Smooth muscle cell (in vitro differentiated cells): Measurements from ENCODE around the gene COL4A2. TPM values are rescaled to one million over a fixed set of nuclear protein-coding genes. Genes with fewer than 3 reads are reported as not detected.

ENCODE experiments used
- DNase-seq: peaks from one replicate; lab custom pipeline; 2025; ENCODE audit not compliant: unreplicated experiment; lab: John Stamatoyannopoulos, UW
- H2AFZ ChIP-seq: fragments of 200-600 bp; sonication (generic); 2 replicates; pipeline ENCODE4 v1.6.0; 2016; ENCODE audit warnings: antibody characterized with exemption, low read depth, mild to moderate bottlenecking
- H3F3A ChIP-seq: fragments of 200-600 bp; sonication (generic); 2 replicates; pipeline ENCODE4 v1.6.0; 2017; ENCODE audit warnings: antibody characterized with exemption, low read depth
- H3K27ac ChIP-seq: fragments of 200-600 bp; sonication (generic); 2 replicates; pipeline ENCODE4 v1.5.1; 2016; ENCODE audit warnings: low read depth, mild to moderate bottlenecking
- H3K27me3 ChIP-seq: fragments of 200-600 bp; sonication (generic); 2 replicates; pipeline ENCODE4 v1.6.1; 2016; ENCODE audit warnings: low read depth, mild to moderate bottlenecking
- H3K36me3 ChIP-seq: fragments of 200-600 bp; sonication (generic); 2 replicates; pipeline ENCODE4 v1.5.1; 2016; ENCODE audit warnings: low read depth
- H3K4me1 ChIP-seq: fragments of 200-600 bp; sonication (generic); 2 replicates; pipeline ENCODE4 v1.5.1; 2016; ENCODE audit warnings: low read depth
- H3K4me2 ChIP-seq: fragments of 200-600 bp; sonication (generic); 2 replicates; pipeline ENCODE4 v1.6.0; 2016; ENCODE audit warnings: mild to moderate bottlenecking
- H3K4me3 ChIP-seq: fragments of 200-600 bp; sonication (generic); 2 replicates; pipeline ENCODE4 v1.5.1; 2016; ENCODE audit warnings: mild to moderate bottlenecking
- H3K79me2 ChIP-seq: fragments of 200-600 bp; sonication (generic); 2 replicates; pipeline ENCODE4 v1.6.0; 2016; ENCODE audit warnings: low read depth, mild to moderate bottlenecking
- H3K9ac ChIP-seq: fragments of 200-600 bp; sonication (generic); 2 replicates; pipeline ENCODE4 v1.6.0; 2016; ENCODE audit warnings: low read depth
- H3K9me3 ChIP-seq: fragments of 200-600 bp; sonication (generic); replicated peaks from 2 replicates; pipeline ENCODE4 v1.5.1; 2016; ENCODE audit warnings: low read depth
- H4K20me1 ChIP-seq: fragments of 200-600 bp; sonication (generic); 2 replicates; pipeline ENCODE4 v1.6.0; 2016; ENCODE audit warnings: low read depth
- CTCF ChIP-seq: fragments of 200-600 bp; sonication (generic); IDR thresholded peaks from 2 replicates; pipeline ENCODE4 v1.5.1; 2017; ENCODE audit warnings: borderline replicate concordance, mild to moderate bottlenecking, antibody characterized with exemption; ENCODE audit not compliant: insufficient read depth, poor library complexity, severe bottlenecking
- WGBS: methylation state at CpG from one replicate; pipeline ENCODE4 v1.1.7; 2016; ENCODE audit warnings: low lambda C conversion rate; 5-methylcytosine and 5-hydroxymethylcytosine counted together
- polyA plus RNA-seq: library from polyadenylated mRNA; unstranded; fragments of >200 nt; fragmentation: Nextera tagmentation; extraction: Ambion mirVana; gene quantifications from 2 replicates; pipeline ENCODE4 v1.2.1, GENCODE V29; 2016
- total RNA-seq: library from RNA; depleted of rRNA; stranded (reverse); fragments of >200 nt; gene quantifications from 2 replicates; pipeline ENCODE4 v1.2.3, GENCODE V29; 2014

The COL4A2 gene
- total and polyA plus RNA-seq, 2 experiments from 2014 or later, result 1,456 to 2,786 TPM

GRCh38 chr13:110466266-110466915, 159.3 kb downstream of the COL4A2 start:
- peaks cover 99% of the 10 kb centered on the region for H4K20me1 ChIP-seq
- WGBS, result 92% methylated on average over 6 of the region's 6 CpGs
- H3K79me2 ChIP-seq, result no peaks in the 10 kb centered on the region
- H3K36me3 ChIP-seq, result peaks cover 4% of the 10 kb centered on the region
- peaks cover 77% of the 10 kb centered on the region for H3F3A ChIP-seq
- DNase-seq, result no peak
- TF ChIP-seq CTCF, result no peak
- no peaks in the 10 kb centered on the region for H3K9me3 ChIP-seq
- H3K4me1 ChIP-seq, result no peaks in the 10 kb centered on the region
- no peak overlapping the region for H3K4me3 ChIP-seq
- H3K4me2 ChIP-seq, result no peak overlapping the region
- H3K27me3 ChIP-seq, result no peaks in the 10 kb centered on the region
- H3K27ac ChIP-seq, result no peak overlapping the region
- H3K9ac ChIP-seq, result no peak overlapping the region
- H2AFZ ChIP-seq, result no peak overlapping the region

- H3K4me3 ChIP-seq, result no peak overlapping the region
- WGBS, result 99% methylated on average over 13 of the region's 13 CpGs
- no peaks in the 10 kb centered on the region for H3K27me3 ChIP-seq
- peaks cover 75% of the 10 kb centered on the region for H3F3A ChIP-seq
- H3K9ac ChIP-seq, result no peak overlapping the region
- H3K79me2 ChIP-seq, result no peaks in the 10 kb centered on the region
- no peak overlapping the region for H3K4me2 ChIP-seq
- H3K36me3 ChIP-seq, result peaks cover 8% of the 10 kb centered on the region
- peaks cover 95% of the 10 kb centered on the region for H4K20me1 ChIP-seq
- DNase-seq, result no peak
- H3K4me1 ChIP-seq, result no peaks in the 10 kb centered on the region
- H3K9me3 ChIP-seq, result no peaks in the 10 kb centered on the region
- no peak overlapping the region for H2AFZ ChIP-seq
- no peak for TF ChIP-seq CTCF
- H3K27ac ChIP-seq, result peak overlapping the region; percentile 31
These were observed 160.5 kb downstream of the COL4A2 start for GRCh38 chr13:110467516-110468110.

GRCh38 chr13:110468986-110469495, 162.0 kb downstream of the COL4A2 start:
- no peaks in the 10 kb centered on the region for H3K9me3 ChIP-seq
- no peaks in the 10 kb centered on the region for H3K27me3 ChIP-seq
- peaks cover 80% of the 10 kb centered on the region for H3F3A ChIP-seq
- no peak overlapping the region for H2AFZ ChIP-seq
- no peaks in the 10 kb centered on the region for H3K4me1 ChIP-seq
- no peak for TF ChIP-seq CTCF
- peaks cover 94% of the 10 kb centered on the region for H4K20me1 ChIP-seq
- no peak overlapping the region for H3K4me3 ChIP-seq
- peaks cover 8% of the 10 kb centered on the region for H3K36me3 ChIP-seq
- no peak for DNase-seq
- peak overlapping the region; percentile 0 for H3K27ac ChIP-seq
- no peak overlapping the region for H3K4me2 ChIP-seq
- H3K9ac ChIP-seq, result no peak overlapping the region
- 85% methylated on average over 8 of the region's 8 CpGs for WGBS
- no peaks in the 10 kb centered on the region for H3K79me2 ChIP-seq
